CD4-positive, alpha-beta T cell treated with Interleukin-6 at 100 ng/mL for 8 hours (primary cell): Measurements from ENCODE around the gene MYL12A.
"Not testable (repeated sequence)": the region's sequence is repeated elsewhere in the genome, so short reads cannot be mapped to it uniquely, and the experiment has no call there.

ENCODE experiments used
- DNase-seq: peaks from one replicate; pipeline ENCODE4 v3.0.0-alpha.2; 2020; ENCODE audit warnings: mixed read lengths, low spot score

Gene MYL12A

GRCh38 chr18:3255611-3256165 lies 8.1 kb downstream of the MYL12A start:
- no peak for DNase-seq

GRCh38 chr18:3256693-3257626 lies 9.4 kb downstream of the MYL12A start:
- DNase-seq, result no peak

GRCh38 chr18:3257627-3258120 lies 10.1 kb downstream of the MYL12A start:
- no peak for DNase-seq

GRCh38 chr18:3260995-3261372 lies 13.4 kb downstream of the MYL12A start:
- DNase-seq, result no peak

GRCh38 chr18:3261373-3262233 lies 14.0 kb downstream of the MYL12A start, which contains the start of gene MYL12B:
MYL12B (plus strand) TSS chr18:3262133; CDS start chr18:3272899, 10,766 bp downstream.
- DNase-seq, result peak; percentile 76

GRCh38 chr18:3262234-3263131 lies 14.9 kb downstream of the MYL12A start:
- DNase-seq, result peak; percentile 24

GRCh38 chr18:3263132-3263700 lies 15.6 kb downstream of the MYL12A start:
- DNase-seq, result no peak

- no peak for DNase-seq
Observed at GRCh38 chr18:3264362-3264761, 16.8 kb downstream of the MYL12A start.

- no peak for DNase-seq
Observed at GRCh38 chr18:3265564-3266033, 18.0 kb downstream of the MYL12A start.

GRCh38 chr18:3266062-3266608 lies 18.5 kb downstream of the MYL12A start:
- no peak for DNase-seq

- no peak for DNase-seq
Observed at GRCh38 chr18:3268306-3268705, 20.7 kb downstream of the MYL12A start.

- no peak for DNase-seq
Observed at GRCh38 chr18:3269241-3269913, 21.8 kb downstream of the MYL12A start.

- no peak for DNase-seq
Observed at GRCh38 chr18:3269914-3270299, 22.3 kb downstream of the MYL12A start.

GRCh38 chr18:3273042-3273441 lies 25.4 kb downstream of the MYL12A start:
- DNase-seq, result no peak

- not testable (repeated sequence) for DNase-seq
Observed at GRCh38 chr18:3277643-3278213, 30.1 kb downstream of the MYL12A start.

- DNase-seq, result no peak
Observed at GRCh38 chr18:3279201-3280185, 31.9 kb downstream of the MYL12A start.

GRCh38 chr18:3281456-3282400 lies 34.1 kb downstream of the MYL12A start:
- peak; percentile 65 for DNase-seq
